Transverse colon (tissue), 4 donors: ENCODE results near the gene BANF2. TPM values are rescaled to one million over a fixed set of nuclear protein-coding genes. Genes with fewer than 3 reads are reported as not detected.

Experiments used
- DNase-seq: peaks from one replicate; pipeline ENCODE4 v3.0.0-alpha.2; 2019
- H3K27ac ChIP-seq, 4 donors: fragments of 200-600 bp; sonication (generic); 2 replicates each; pipeline ENCODE4 v1.5.1; 2016 to 2018; ENCODE audit warnings: inconsistent platforms in 4 of 4
- H3K27me3 ChIP-seq: fragments of 200-600 bp; sonication (generic); 2 replicates; pipeline ENCODE4 v1.5.1; 2017; ENCODE audit warnings: inconsistent platforms
- H3K36me3 ChIP-seq, 4 donors: fragments of 200-600 bp; sonication (generic); 2 replicates each; pipeline ENCODE4 v1.5.1; 2017 to 2019; ENCODE audit warnings: inconsistent platforms in 4 of 4
- H3K4me1 ChIP-seq, 4 donors: fragments of 200-600 bp; sonication (generic); 2 replicates each; pipeline ENCODE4 v1.5.1; 2017 to 2020; ENCODE audit warnings: inconsistent platforms in 4 of 4
- H3K4me3 ChIP-seq, 4 donors: fragments of 200-600 bp; sonication (generic); 1 replicate in 1 of 4; 2 replicates in 3 of 4; pipeline versions ENCODE4 v1.5.1 to v1.6.1; 2017 to 2019; ENCODE audit warnings: inconsistent platforms in 4 of 4
- H3K9me3 ChIP-seq, 2 donors: fragments of 200-600 bp; sonication (generic); 2 replicates each; pipeline ENCODE4 v1.5.1; 2017 to 2019; ENCODE audit warnings: inconsistent platforms in 2 of 2
- CTCF ChIP-seq, 5 experiments: fragments of 200-600 bp in 3 of 5; fragments of 450-650 bp in 2 of 5; sonication (generic) in 3 of 5; IDR thresholded peaks; 1 replicate in 2 of 5; 2 replicates in 3 of 5; pipeline ENCODE4 v1.5.1; 2016 to 2017; ENCODE audit warnings: antibody characterized with exemption in 5 of 5, inconsistent platforms in 3 of 5, mild to moderate bottlenecking in 2 of 5, moderate library complexity in 1 of 5
- EP300 ChIP-seq: sonication (generic); formaldehyde crosslinking; IDR thresholded peaks from one replicate; pipeline ENCODE4 v1.6.1; 2017; ENCODE audit warnings: antibody characterized with exemption, low read depth
- POLR2A ChIP-seq: fragments of 450-650 bp; IDR thresholded peaks from one replicate; pipeline ENCODE4 v1.6.1; 2016; ENCODE audit warnings: antibody characterized with exemption, mild to moderate bottlenecking, moderate library complexity
- POLR2AphosphoS5 ChIP-seq, 3 donors: sonication (generic); formaldehyde crosslinking; IDR thresholded peaks; one replicate each; pipeline ENCODE4 v1.6.1; 2016; ENCODE audit warnings: antibody characterized with exemption in 3 of 3
- WGBS, 2 donors: methylation state at CpG; one replicate each; pipeline ENCODE4 v1.1.5; 2018; ENCODE audit warnings: low coverage in 1 of 2; 5-methylcytosine and 5-hydroxymethylcytosine counted together
- in situ Hi-C, 4 donors: fragments of 200-750 bp; cut with MboI; loops; one replicate each; pipeline versions ENCODE4 v1.15.0 to v1.15.1; 2017; ENCODE audit warnings: low sequenced_read_pairs in 3 of 4, low pct_ligation_motif_present in 1 of 4, low pct_unique_long_range_greater_than_20kb in 1 of 4
- intact Hi-C: fragments of 100-400 bp; cut with DNase I; formaldehyde crosslinking; loops from one replicate; pipeline ENCODE4 v1.15.1; 2023; ENCODE audit warnings: low total_unique reads
- total RNA-seq, 4 donors: library from RNA; depleted of rRNA; stranded (reverse); fragments of >200 nt; gene quantifications; one replicate each; pipeline ENCODE4 v1.1.0, GENCODE V29; 2016

The BANF2 gene
- total RNA-seq, 4 donors from 2014 or later, result not detected

- Histone ChIP-seq H3K27me3 (no peaks in the 10 kb centered on the region), H3K27ac (no peak overlapping the region), H3K4me3 (no peak overlapping the region), H3K36me3 (no peaks in the 10 kb centered on the region), H3K4me1 (peaks cover 3 to 13% (median 8%) of the 10 kb centered on the region in 4 donors), H3K9me3 (no peaks in the 10 kb centered on the region)
- DNase-seq, result no peak
- TF ChIP-seq EP300 (no peak), POLR2AphosphoS5 (IDR thresholded peaks at IDR 0.05) (no peak), POLR2A (no peak), CTCF (IDR thresholded peaks at IDR 0.05) (no peak)
- WGBS, 2 donors, result 91 to 100% methylated on average over 2 to 10 of the region's 10 CpGs
- intact Hi-C loops (no loop called here), in situ Hi-C loops (no loop called here)
These were observed 30.3 kb downstream of the BANF2 start for GRCh38 chr20:17730071-17730470.

- TF ChIP-seq POLR2A (no peak), EP300 (no peak), POLR2AphosphoS5 (IDR thresholded peaks at IDR 0.05) (no peak), CTCF (IDR thresholded peaks at IDR 0.05) (no peak)
- DNase-seq, result no peak
- in situ Hi-C loops, result no loop called here
- 74 to 82% methylated on average over 3 to 5 of the region's 5 CpGs for WGBS, 2 donors
- Histone ChIP-seq H3K36me3 (no peaks in the 10 kb centered on the region), H3K4me1 (peaks cover 3 to 13% (median 8%) of the 10 kb centered on the region in 4 donors), H3K9me3 (no peaks in the 10 kb centered on the region), H3K27ac (no peak overlapping the region), H3K4me3 (no peak overlapping the region), H3K27me3 (no peaks in the 10 kb centered on the region)
- intact Hi-C loops, result no loop called here
These were observed 31.5 kb downstream of the BANF2 start for GRCh38 chr20:17731233-17731632.

GRCh38 chr20:17732907-17733521 lies 33.2 kb downstream of the BANF2 start:
- WGBS, 2 donors, result 75 to 81% methylated on average over 3 to 6 of the region's 6 CpGs
- no peak for DNase-seq
- in situ Hi-C loops (no loop called here), intact Hi-C loops (no loop called here)
- no peak overlapping the region for H3K4me3 ChIP-seq
- no peaks in the 10 kb centered on the region for H3K27me3 ChIP-seq
- H3K36me3 ChIP-seq, result no peaks in the 10 kb centered on the region
- H3K27ac ChIP-seq, result no peak overlapping the region
- TF ChIP-seq POLR2AphosphoS5 (IDR thresholded peaks at IDR 0.05), result no peak
- no peak for TF ChIP-seq CTCF (IDR thresholded peaks at IDR 0.05)
- no peak for TF ChIP-seq POLR2A
- no peak for TF ChIP-seq EP300
- no peaks in the 10 kb centered on the region for H3K9me3 ChIP-seq
- peaks cover 3 to 13% (median 8%) of the 10 kb centered on the region in 4 donors for H3K4me1 ChIP-seq

- no peak for DNase-seq
- H3K27me3 ChIP-seq, result no peaks in the 10 kb centered on the region
- H3K4me1 ChIP-seq, result peaks cover 3 to 13% (median 8%) of the 10 kb centered on the region in 4 donors
- TF ChIP-seq POLR2A (no peak), EP300 (no peak), CTCF (IDR thresholded peaks at IDR 0.05) (no peak), POLR2AphosphoS5 (IDR thresholded peaks at IDR 0.05) (no peak)
- no peak overlapping the region for H3K27ac ChIP-seq
- intact Hi-C loops (no loop called here), in situ Hi-C loops (no loop called here)
- H3K9me3 ChIP-seq, result no peaks in the 10 kb centered on the region
- 18 to 32% methylated on average over 1 to 4 of the region's 4 CpGs for WGBS, 2 donors
- H3K36me3 ChIP-seq, result no peaks in the 10 kb centered on the region
- H3K4me3 ChIP-seq, result no peak overlapping the region
These were observed 34.1 kb downstream of the BANF2 start for GRCh38 chr20:17733767-17734304.
